Mesenchymal stem cell (in vitro differentiated cells and primary cell): ENCODE measurements around the gene LHFPL2.

Experiments
- DNase-seq: peaks from one replicate; pipeline ENCODE4 v3.0.0-alpha.2; 2013
- H2AFZ ChIP-seq: one replicate; pipeline ENCODE4 v1.6.1; 2013; ENCODE audit warnings: low read depth, mild to moderate bottlenecking, control low read depth, inconsistent platforms, low read length, moderate library complexity
- H2AK5ac ChIP-seq: 2 replicates; pipeline ENCODE4 v1.6.1; 2013; ENCODE audit warnings: low read length, moderate library complexity, mild to moderate bottlenecking, inconsistent platforms; ENCODE audit not compliant: severe bottlenecking
- H2BK120ac ChIP-seq: one replicate; pipeline ENCODE4 v1.6.1; 2013; ENCODE audit warnings: low read depth, mild to moderate bottlenecking, inconsistent platforms, low read length, moderate library complexity
- H2BK12ac ChIP-seq, 2 experiments: one replicate each; pipeline ENCODE4 v1.6.1; 2013; ENCODE audit warnings: inconsistent platforms in 2 of 2, low read length in 2 of 2, mild to moderate bottlenecking in 2 of 2, moderate library complexity in 2 of 2, control low read depth in 1 of 2
- H2BK15ac ChIP-seq: one replicate; pipeline ENCODE4 v1.6.1; 2013; ENCODE audit warnings: mild to moderate bottlenecking, low read depth, inconsistent platforms; ENCODE audit not compliant: poor library complexity, severe bottlenecking
- H2BK5ac ChIP-seq: 2 replicates; pipeline ENCODE4 v1.6.1; 2013; ENCODE audit warnings: low read depth, mild to moderate bottlenecking, low read length, control low read depth, inconsistent platforms; ENCODE audit not compliant: poor library complexity, severe bottlenecking
- H3K14ac ChIP-seq, 2 experiments: one replicate each; pipeline ENCODE4 v1.6.1; 2013; ENCODE audit warnings: inconsistent platforms in 2 of 2, low read length in 2 of 2, control low read depth in 1 of 2, mild to moderate bottlenecking in 1 of 2, moderate library complexity in 1 of 2
- H3K18ac ChIP-seq, 2 experiments: one replicate each; pipeline ENCODE4 v1.6.1; 2013; ENCODE audit warnings: inconsistent platforms in 2 of 2, low read length in 2 of 2, control low read depth in 1 of 2, low read depth in 1 of 2, mild to moderate bottlenecking in 1 of 2
- H3K23ac ChIP-seq, 2 experiments: one replicate each; pipeline ENCODE4 v1.6.1; 2013; ENCODE audit warnings: inconsistent platforms in 2 of 2, low read length in 2 of 2, mild to moderate bottlenecking in 2 of 2, moderate library complexity in 2 of 2, control low read depth in 1 of 2
- H3K27ac ChIP-seq: 2 replicates; pipeline ENCODE4 v1.5.1; 2013; ENCODE audit warnings: mild to moderate bottlenecking, moderate library complexity, low read length, control low read depth, inconsistent platforms; ENCODE audit not compliant: poor library complexity, severe bottlenecking
- H3K27me3 ChIP-seq, 2 experiments: 2 replicates each; pipeline versions ENCODE4 v1.6.1 to v1.7.0; 2013; ENCODE audit warnings: low read length in 2 of 2, mild to moderate bottlenecking in 2 of 2, moderate library complexity in 2 of 2, control low read depth in 1 of 2, inconsistent platforms in 1 of 2; ENCODE audit not compliant: control insufficient read depth in 1 of 2, insufficient read depth in 1 of 2
- H3K36me3 ChIP-seq, 2 experiments: 2 replicates each; pipeline versions ENCODE4 v1.6.1 to v1.7.0; 2013; ENCODE audit warnings: low read length in 2 of 2, control low read depth in 1 of 2, inconsistent platforms in 1 of 2, low read depth in 1 of 2, mild to moderate bottlenecking in 1 of 2; ENCODE audit not compliant: insufficient read depth in 2 of 2, control insufficient read depth in 1 of 2
- H3K4ac ChIP-seq, 2 experiments: one replicate each; pipeline ENCODE4 v1.6.1; 2013; ENCODE audit warnings: inconsistent platforms in 2 of 2, low read length in 2 of 2, mild to moderate bottlenecking in 2 of 2, moderate library complexity in 2 of 2, control low read depth in 1 of 2, low read depth in 1 of 2
- H3K4me1 ChIP-seq: 2 replicates; pipeline ENCODE4 v1.6.1; 2013; ENCODE audit warnings: low read depth, low read length, control low read depth; ENCODE audit not compliant: control insufficient read depth, insufficient read depth
- H3K4me2 ChIP-seq: 2 replicates; pipeline ENCODE4 v1.6.1; 2013; ENCODE audit warnings: low read length, mild to moderate bottlenecking, inconsistent platforms; ENCODE audit not compliant: poor library complexity, severe bottlenecking
- H3K4me3 ChIP-seq, 2 experiments: 2 replicates each; pipeline versions ENCODE4 v1.5.1 to v1.7.0; 2013; ENCODE audit warnings: low read length in 2 of 2, mild to moderate bottlenecking in 2 of 2, control low read depth in 1 of 2, low read depth in 1 of 2; ENCODE audit not compliant: insufficient read depth in 1 of 2
- H3K79me1 ChIP-seq: replicated peaks from 2 replicates; pipeline ENCODE4 v1.6.1; 2013; ENCODE audit warnings: mild to moderate bottlenecking, control low read depth, low read length, inconsistent platforms; ENCODE audit not compliant: poor library complexity, severe bottlenecking
- H3K9ac ChIP-seq: 2 replicates; pipeline ENCODE4 v1.7.0; 2013; ENCODE audit warnings: mild to moderate bottlenecking, low read length, moderate library complexity
- H3K9me3 ChIP-seq: 2 replicates; pipeline ENCODE4 v1.7.0; 2013; ENCODE audit warnings: mild to moderate bottlenecking, low read length; ENCODE audit not compliant: control insufficient read depth
- H4K8ac ChIP-seq: one replicate; pipeline ENCODE4 v1.6.1; 2013; ENCODE audit warnings: inconsistent platforms, mild to moderate bottlenecking, low read length, moderate library complexity
- H4K91ac ChIP-seq: one replicate; pipeline ENCODE4 v1.6.1; 2013; ENCODE audit warnings: mild to moderate bottlenecking, low read length, inconsistent platforms
- WGBS: methylation state at CpG from one replicate; pipeline ENCODE4 v1.1.7; 2013; ENCODE audit warnings: mixed read lengths; 5-methylcytosine and 5-hydroxymethylcytosine counted together

Gene LHFPL2

DNA sequence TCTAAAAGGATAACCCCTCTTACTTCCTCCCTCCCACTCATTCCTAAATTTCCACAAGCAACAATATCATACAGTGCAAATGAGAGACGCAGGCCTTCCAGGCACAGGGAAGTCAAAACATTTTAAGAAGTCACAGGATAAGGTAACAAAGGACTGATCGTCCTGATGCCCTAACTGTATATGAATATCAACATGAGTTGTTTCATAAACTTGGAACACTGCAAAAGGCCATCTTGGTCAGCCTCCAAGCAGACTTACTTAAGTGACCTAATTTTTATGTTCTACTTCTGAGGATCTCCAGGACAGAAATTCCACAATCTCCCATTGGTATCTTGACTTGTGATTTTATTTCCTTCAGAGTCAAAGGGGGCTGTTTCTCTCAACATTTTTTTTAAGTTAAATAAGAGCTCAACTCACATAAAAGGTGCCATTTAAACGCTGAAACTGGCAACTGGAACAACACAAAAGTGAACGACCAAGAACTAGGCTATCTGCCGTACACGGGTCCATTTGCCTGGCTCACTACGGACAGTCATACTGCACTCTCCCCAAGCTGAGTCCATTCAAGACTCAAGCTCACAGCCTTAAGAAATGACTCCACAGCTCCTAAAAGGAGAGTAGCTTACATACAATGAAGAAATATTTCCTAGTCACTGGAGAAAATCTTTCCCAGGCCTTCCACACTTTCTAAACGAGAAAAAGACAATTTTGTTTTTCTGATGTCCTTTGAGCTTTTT lies 71.3 kb downstream of the LHFPL2 start:
- no peak overlapping the region for H3K4ac ChIP-seq
- no peak overlapping the region for H3K14ac ChIP-seq
- no peak overlapping the region for H4K91ac ChIP-seq
- no peak overlapping the region for H3K4me2 ChIP-seq
- no peak overlapping the region for H2AK5ac ChIP-seq
- peak overlapping the region; percentile 21 for H3K9ac ChIP-seq
- 96% methylated on average over 8 of the region's 8 CpGs for WGBS
- no peak overlapping the region for H2AFZ ChIP-seq
- H2BK12ac ChIP-seq: no peak overlapping the region
- no peak overlapping the region for H2BK5ac ChIP-seq
- peak overlapping the region in 1 of 2 experiments; percentile 19 for H3K4me3 ChIP-seq
- no peaks in the 10 kb centered on the region for H3K9me3 ChIP-seq
- DNase-seq: no peak
- peaks cover 3% of the 10 kb centered on the region for H3K4me1 ChIP-seq
- no peaks in the 10 kb centered on the region for H3K36me3 ChIP-seq
- peaks cover 8% of the 10 kb centered on the region for H3K79me1 ChIP-seq
- no peaks in the 10 kb centered on the region for H3K27me3 ChIP-seq
- no peak overlapping the region for H4K8ac ChIP-seq
- H3K27ac ChIP-seq: no peak overlapping the region
- no peak overlapping the region for H2BK120ac ChIP-seq
- no peak overlapping the region for H3K23ac ChIP-seq
- no peak overlapping the region for H2BK15ac ChIP-seq
- H3K18ac ChIP-seq: no peak overlapping the region

DNA sequence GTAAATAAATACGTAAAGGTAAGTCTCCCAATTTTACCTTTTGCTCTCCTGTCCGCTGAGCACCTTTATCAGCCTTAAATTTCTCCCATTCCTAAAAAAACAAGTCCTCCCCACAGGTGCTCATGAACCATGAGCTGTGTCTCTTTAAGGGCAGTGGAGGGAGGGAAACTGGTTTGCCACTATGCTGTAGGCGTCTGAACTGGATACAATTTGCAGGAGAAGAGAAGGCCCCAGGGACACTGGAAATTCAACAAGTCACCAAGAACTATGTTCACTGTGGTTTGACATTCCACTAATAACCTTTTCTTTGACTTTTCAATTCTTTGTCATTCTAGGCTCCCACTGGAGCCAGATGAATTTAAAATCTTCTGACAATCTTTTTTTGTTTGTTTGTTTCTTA lies 72.2 kb downstream of the LHFPL2 start:
- DNase-seq: no peak
- Histone ChIP-seq H2BK12ac (no peak overlapping the region), H3K4me1 (peaks cover 3% of the 10 kb centered on the region), H3K18ac (no peak overlapping the region), H3K9ac (peak overlapping the region; percentile 21), H3K4ac (no peak overlapping the region), H2BK15ac (no peak overlapping the region), H2BK5ac (no peak overlapping the region), H4K91ac (no peak overlapping the region), H3K9me3 (no peaks in the 10 kb centered on the region), H3K23ac (no peak overlapping the region), H3K14ac (no peak overlapping the region), H3K27me3 (no peaks in the 10 kb centered on the region), H3K4me3 (no peak overlapping the region), H3K27ac (no peak overlapping the region), H2AK5ac (no peak overlapping the region), H2AFZ (no peak overlapping the region), H3K4me2 (no peak overlapping the region), H4K8ac (no peak overlapping the region), H3K36me3 (no peaks in the 10 kb centered on the region), H3K79me1 (peaks cover 10% of the 10 kb centered on the region), H2BK120ac (no peak overlapping the region)
- 75% methylated on average over 2 of the region's 3 CpGs for WGBS

DNA sequence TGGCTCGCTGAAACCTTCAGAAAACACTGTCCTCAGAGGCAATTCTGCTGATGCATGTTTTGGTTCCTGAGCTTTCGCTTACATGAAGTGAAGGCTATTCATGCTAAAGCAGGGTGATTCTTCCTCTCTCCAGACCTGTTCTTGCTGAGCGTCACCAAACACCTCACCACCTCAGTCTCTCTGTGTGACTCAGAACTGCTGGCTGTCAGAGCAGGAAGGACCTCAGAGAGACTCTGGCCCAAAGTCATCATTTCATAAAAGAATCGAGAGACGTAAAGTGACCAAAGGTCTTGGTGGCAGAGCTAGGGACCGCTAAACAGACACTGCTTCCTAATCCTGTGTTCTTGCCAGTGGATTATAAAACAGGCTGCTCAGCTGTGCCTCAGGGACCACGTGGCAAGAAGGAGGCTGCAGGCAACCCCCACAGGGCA lies 73.8 kb downstream of the LHFPL2 start:
- no peak overlapping the region for H3K4ac ChIP-seq
- H4K91ac ChIP-seq: no peak overlapping the region
- no peak overlapping the region for H2AK5ac ChIP-seq
- H2BK5ac ChIP-seq: no peak overlapping the region
- H3K27me3 ChIP-seq: no peaks in the 10 kb centered on the region
- no peak overlapping the region for H3K14ac ChIP-seq
- no peak overlapping the region for H3K27ac ChIP-seq
- H3K4me3 ChIP-seq: no peak overlapping the region
- H2BK120ac ChIP-seq: no peak overlapping the region
- H3K36me3 ChIP-seq: peaks cover 0 to 2% of the 10 kb centered on the region in 2 experiments
- DNase-seq: no peak
- no peak overlapping the region for H3K9ac ChIP-seq
- no peak overlapping the region for H4K8ac ChIP-seq
- no peaks in the 10 kb centered on the region for H3K9me3 ChIP-seq
- H3K4me1 ChIP-seq: peaks cover 3% of the 10 kb centered on the region
- no peak overlapping the region for H3K4me2 ChIP-seq
- no peak overlapping the region for H2AFZ ChIP-seq
- no peak overlapping the region for H3K18ac ChIP-seq
- H3K23ac ChIP-seq: no peak overlapping the region
- H3K79me1 ChIP-seq: peaks cover 10% of the 10 kb centered on the region
- H2BK12ac ChIP-seq: no peak overlapping the region
- no peak overlapping the region for H2BK15ac ChIP-seq
- WGBS: 91% methylated on average over 6 of the region's 7 CpGs

DNA sequence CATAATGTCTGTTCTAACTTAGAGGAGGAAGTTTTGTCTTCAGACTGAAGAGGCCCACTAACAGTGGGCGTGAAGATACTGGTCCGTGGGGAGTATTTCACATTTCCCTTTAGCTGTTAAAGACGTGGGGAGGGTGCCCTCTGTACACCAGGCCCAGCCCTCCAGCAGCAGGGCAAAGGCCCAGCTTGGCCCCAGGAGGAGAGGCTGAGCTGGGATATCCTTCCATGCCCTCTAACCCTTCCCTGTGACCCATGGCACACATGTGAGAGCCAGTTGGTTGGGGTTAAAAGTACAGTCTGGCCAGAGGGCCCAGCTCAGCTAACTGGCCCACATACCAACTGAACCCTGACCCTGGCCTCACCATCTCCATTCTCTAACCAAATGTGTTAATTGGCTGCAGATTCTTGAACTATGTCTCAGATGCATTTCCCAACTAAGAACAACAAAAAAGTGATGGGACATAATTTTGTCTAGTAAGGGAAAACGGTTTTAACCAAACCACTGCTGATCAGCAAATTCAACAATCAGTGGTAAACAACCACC lies 74.4 kb downstream of the LHFPL2 start:
- H2AFZ ChIP-seq: no peak overlapping the region
- no peak overlapping the region for H2BK5ac ChIP-seq
- H2BK12ac ChIP-seq: peak overlapping the region in 1 of 2 experiments; percentile 8
- H3K79me1 ChIP-seq: peaks cover 10% of the 10 kb centered on the region
- no peak for DNase-seq
- no peak overlapping the region for H2AK5ac ChIP-seq
- H3K18ac ChIP-seq: peak overlapping the region in 1 of 2 experiments; percentile 61
- H3K27me3 ChIP-seq: no peaks in the 10 kb centered on the region
- 64% methylated on average over 4 of the region's 4 CpGs for WGBS
- H3K14ac ChIP-seq: peak overlapping the region in 1 of 2 experiments; percentile 72
- H3K4ac ChIP-seq: no peak overlapping the region
- H3K9me3 ChIP-seq: no peaks in the 10 kb centered on the region
- H3K23ac ChIP-seq: no peak overlapping the region
- no peak overlapping the region for H3K27ac ChIP-seq
- no peak overlapping the region for H2BK120ac ChIP-seq
- H2BK15ac ChIP-seq: peak overlapping the region; percentile 15
- H3K4me3 ChIP-seq: no peak overlapping the region
- H3K9ac ChIP-seq: no peak overlapping the region
- H3K4me2 ChIP-seq: no peak overlapping the region
- H4K8ac ChIP-seq: peak overlapping the region; percentile 66
- peaks cover 0 to 2% of the 10 kb centered on the region in 2 experiments for H3K36me3 ChIP-seq
- H4K91ac ChIP-seq: no peak overlapping the region
- H3K4me1 ChIP-seq: peaks cover 5% of the 10 kb centered on the region
